GM19025 (cell line): ENCODE results near the gene TDG.

Source experiments
- ATAC-seq: cut with Tn5 transposase; IDR thresholded peaks from one replicate; pipeline ENCODE4 v1.9.1; 2021; ENCODE audit warnings: mild to moderate bottlenecking, low read depth, moderate library complexity; ENCODE audit not compliant: unreplicated experiment

The TDG gene

GRCh38 chr12:103958621-103959020, 7.1 kb upstream of the TDG start:
- no peak for ATAC-seq

DNA sequence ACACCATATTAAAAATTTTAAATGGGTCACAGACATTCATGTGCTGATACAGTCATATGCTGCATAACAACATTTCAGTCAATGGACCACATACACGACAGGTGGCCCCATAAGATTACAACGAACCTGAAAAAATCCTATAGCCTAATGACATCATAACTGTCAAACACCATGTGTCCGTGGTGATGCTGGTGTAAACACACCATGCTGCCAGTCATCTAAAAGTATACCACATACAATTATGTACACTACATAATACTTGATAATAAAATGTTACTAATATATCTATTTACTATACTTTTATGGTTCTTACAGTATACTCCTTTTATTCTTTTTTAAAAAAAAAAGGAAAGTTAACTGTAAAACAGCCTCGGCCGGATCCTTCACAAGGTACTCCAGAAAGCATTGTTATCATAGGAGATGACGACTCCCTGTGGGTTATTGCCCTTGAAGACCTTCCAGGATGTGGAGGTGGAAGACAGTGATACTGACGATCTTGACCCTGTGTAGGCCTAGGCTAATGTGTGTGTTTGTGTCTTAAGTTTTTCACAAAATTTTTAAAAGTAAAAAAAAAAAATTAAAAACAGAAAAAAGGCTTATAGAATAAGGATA, 5.0 kb upstream of the TDG start:
- ATAC-seq: no peak

- no peak for ATAC-seq
Measured at GRCh38 chr12:103962493-103962892, 3.2 kb upstream of the TDG start.

DNA sequence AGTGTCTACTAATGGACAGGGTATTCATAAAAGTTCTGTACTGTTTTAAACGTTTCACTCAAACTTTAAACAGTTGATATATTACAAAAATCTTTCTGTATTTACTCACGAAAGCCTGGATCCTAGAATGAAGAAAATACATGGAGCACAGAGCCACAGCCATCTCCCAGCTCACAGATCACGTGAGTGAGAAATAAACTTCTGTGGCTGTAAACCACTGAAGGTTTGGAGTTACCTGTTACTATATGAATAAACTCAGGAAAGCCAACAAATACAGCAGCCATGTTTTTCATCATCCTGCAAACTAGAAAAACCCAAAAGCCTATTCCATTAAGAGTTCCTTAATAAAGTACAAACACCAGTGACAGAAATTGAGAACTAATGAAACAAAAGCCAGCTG, 867 bp upstream of the TDG start:
- ATAC-seq: no peak

DNA sequence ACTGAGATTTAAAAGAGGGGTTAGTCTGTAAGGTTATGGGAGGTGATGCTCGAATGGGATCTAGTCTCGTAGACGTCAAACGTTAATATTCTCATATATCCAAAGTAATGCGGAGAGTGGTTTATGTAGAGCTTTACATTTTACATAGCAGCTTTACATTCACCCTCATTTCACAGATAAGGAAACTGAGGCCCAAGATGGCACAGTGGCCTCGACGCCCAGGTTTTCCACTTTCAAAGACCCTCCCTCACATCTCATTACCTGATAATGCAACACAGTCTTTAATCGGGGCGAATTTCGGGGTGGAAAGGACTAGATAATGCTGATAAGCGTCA, 450 bp upstream of the TDG start:
- ATAC-seq: no peak

DNA sequence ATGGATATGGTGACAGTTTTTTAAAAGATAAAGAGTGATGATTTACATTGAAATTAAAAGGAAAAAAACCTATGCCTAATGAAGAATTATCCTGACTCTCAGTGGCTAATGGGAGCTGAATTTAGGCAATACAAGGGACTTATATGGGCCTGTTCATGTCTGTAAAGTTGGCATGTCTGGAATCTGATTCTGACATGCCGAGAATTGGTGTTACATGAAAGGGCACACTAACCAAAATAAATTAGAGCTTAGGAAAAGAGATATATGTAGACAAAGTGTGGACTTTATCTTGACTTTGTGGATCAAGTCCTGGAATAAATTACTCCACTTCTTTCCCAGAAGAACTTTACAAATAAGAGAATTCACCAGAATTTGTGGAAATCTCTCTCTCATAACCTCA, 1.1 kb downstream of the TDG start:
- ATAC-seq: no peak

DNA sequence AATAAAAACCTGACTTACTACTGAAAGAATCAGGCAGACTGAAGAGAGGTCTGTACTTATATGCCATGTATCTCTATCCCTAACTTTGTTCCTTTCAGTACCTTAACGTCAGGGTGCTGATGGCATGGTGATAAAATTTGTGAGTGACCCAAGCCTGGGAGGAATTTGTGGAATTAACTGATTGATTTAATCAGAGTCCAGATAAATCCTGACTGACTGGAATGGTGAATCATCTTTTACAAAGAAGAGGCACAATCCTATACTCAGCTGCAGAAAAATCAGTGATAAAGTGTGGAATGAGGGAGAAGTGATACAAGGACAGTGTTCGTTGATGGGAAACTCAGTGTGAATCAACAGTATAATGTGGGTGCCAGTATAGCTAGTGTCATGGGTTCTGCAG, 3.7 kb downstream of the TDG start:
- ATAC-seq: no peak

GRCh38 chr12:103973909-103974308, 8.2 kb downstream of the TDG start:
- no peak for ATAC-seq

DNA sequence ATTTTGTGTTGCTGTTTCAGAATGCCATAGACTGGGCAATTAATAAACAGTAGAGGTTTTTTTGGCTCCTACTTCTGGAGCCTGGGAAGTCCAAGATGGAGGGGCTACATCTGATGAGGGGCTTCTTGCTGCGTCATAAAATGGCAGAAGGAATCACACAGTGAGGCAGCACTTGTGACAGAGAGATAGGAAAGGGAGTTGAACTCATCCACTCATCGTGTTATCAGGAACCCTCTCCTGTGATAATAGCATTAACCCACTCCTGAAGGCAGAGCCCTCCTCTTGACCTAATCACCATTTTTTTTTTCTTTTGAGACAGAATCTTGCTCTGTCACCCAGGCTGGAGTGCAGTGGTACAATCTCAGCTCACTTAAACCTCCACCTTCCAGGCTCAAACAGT, 9.7 kb downstream of the TDG start:
- ATAC-seq: no peak

DNA sequence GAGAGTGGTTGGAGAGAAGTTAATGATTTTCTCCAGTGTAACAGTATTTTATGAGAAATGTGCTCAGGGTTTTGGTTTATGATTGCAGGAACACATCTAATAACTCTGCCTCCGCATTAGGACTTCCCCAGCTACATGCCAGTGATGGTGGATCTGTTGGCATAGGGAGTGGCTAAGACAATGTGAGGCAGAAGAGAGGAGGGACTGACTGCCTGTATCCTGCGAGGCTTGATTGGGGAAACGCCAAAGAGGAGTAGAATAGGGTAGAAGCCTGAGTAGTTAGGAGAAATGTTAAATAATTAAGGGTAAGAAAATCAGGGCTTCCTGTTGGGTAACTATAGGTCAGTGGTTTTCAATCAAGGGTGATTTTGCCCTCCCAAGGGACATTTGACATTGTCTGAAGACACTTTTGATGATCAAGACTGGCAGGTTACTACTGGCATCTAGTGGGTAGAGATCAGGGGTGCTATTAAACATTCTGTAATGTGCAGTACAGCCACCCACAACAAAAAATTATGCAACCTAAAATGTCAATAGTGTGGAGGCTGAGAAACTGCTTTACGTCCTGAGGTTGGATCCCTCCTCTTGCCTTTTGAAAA, 12.8 kb downstream of the TDG start:
- ATAC-seq: no peak

GRCh38 chr12:103986829-103987228, 21.2 kb downstream of the TDG start:
- no peak for ATAC-seq

DNA sequence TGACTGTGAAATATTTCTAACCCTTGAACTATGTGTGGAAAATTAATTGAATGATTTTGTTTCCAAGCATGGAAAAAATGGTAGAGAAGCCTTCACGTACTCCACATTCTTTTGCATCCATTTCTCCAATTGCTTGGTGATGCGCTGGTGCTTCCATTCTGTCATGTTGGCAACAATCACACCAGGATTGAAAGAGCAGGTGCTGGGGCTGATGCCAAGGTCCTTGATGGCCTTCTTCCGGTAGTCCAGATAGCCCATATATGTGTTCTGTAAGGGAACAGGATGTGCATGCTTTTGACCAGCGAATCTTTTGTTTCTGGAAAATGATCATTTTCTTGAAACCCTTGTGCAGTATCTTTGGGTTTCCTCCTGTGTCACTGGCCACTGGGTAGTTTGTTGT, 28.6 kb downstream of the TDG start:
- ATAC-seq: no peak

DNA sequence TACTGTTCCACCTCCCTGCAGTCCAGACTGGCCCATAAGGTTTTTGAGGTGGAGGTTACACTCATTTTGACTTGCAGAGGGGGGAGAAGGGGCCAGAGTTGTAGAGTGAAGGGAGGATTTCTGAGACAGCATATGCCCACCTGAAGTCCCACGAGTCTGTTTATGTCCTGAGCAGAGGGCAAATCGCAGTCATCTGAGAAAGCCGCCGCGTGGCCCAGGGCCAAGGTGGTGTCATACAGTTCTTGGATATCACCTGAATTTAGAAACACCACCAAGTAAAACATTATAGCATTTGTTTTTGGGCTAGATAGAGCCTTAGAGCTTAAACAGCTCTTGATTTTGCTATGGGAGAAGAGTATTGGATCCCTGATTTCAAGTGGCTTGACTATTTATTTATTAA, 30.9 kb downstream of the TDG start:
- ATAC-seq: no peak

DNA sequence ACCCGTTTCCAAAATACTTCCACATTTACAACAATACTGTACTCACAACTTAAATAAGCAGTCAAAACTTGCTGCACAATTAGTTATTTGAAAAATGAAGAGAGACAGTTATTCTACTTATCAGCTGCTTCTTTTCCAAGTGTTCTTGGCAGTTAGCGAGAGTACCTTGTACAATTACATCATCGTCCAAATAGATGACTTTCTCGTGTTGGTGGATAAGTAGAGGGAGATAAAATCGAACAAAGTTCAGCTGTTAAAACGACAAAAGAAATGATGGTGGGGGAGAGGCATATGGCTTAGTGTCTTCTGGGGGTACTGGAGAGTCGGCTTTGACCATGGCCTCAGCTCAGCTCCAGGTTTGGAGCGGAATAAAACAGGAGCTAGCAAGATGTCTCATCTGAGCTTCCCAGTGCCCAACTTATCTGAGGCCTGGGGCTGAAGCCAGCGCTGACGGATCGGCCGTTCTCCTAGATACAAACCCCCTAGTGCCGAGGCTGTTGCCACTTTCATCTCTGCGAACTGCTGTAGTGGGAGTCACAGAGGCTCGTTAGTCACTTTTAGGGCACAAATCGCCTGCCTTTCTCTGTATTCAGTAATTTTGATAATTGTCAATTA, 31.7 kb downstream of the TDG start:
- no peak for ATAC-seq

DNA sequence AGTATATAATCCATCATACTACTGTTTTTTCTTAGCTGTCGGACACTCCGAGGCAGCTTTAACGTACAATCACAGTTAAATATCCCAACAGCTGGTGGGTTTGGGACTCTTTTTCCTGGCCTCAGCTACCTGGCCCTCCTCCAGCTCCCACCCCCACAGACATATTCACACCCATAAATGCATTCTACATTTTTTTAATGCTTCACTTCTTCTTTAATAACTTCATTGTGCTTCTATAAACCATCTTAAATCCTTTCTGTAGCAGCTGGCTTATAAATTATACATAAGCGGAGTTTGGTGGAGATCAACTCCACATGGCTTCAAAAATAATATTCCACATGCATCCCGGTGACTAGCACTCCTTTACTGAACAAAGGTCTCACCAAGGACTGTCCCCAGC, 33.3 kb downstream of the TDG start:
- no peak for ATAC-seq

DNA sequence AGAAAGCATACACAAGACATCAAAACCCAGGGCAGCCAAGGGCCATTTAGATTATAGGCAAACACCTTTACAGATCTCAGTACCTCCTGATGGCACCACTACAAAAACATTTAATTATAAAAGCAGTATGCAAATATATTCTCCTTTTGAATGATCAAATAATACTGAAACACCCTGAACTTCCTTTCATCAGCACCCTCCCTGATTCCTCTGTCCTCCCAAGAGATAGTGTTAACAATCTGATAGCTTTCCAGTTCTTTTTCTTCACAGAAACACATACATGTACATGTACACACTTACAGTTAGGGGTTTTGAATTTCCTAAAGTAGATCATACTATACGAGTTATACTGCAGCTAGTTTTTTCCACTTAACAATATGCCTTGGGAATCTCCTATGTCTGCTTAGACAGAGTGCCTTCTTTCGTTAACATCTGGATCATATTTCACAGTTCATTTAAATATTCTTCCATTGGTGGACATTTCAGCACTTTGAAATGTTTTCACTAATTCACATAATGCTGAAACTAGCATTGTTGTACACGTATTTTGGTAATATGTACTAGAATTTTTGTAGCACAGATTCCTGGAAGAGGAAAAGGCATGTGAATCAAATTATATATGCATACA, 35.2 kb downstream of the TDG start:
- no peak for ATAC-seq

GRCh38 chr12:104002686-104003085, 37.0 kb downstream of the TDG start:
- ATAC-seq: no peak

DNA sequence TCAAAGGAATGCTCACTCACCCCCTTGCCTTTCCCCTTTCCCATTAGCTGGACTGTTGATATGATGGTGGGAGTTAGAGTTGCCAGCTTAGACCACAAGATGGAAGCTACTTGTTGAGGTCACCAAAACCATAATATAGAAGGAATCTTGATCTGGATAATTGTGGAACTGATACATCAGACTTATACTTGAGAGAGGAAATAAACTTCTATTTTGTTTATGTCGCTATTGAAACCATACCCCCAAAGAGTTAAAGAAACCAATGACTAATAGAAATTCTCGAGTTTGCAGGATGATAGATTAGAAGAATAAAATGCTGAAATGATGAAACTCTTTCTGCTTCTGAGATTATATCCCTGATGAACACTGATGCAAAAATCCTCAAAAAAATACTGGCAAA, 37.9 kb downstream of the TDG start:
- no peak for ATAC-seq

DNA sequence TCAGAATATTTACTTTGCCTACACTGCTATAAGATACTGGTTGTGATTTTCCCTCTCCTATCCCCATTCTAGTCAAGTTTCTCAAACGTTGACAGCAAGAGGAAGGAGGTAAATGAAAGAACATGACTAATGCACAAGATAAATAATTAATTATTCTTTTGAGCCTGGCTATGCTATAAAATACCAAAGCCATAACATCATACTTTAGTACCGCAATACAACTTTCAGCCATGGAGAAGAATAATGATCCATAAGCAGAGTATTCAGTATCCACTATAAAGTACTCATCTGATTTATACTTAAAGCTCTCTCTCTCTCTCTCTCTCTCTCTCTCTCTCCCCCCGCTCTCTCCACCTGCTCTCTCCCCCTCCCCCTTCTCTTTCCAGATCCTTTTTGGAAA, 41.3 kb downstream of the TDG start:
- ATAC-seq: no peak

DNA sequence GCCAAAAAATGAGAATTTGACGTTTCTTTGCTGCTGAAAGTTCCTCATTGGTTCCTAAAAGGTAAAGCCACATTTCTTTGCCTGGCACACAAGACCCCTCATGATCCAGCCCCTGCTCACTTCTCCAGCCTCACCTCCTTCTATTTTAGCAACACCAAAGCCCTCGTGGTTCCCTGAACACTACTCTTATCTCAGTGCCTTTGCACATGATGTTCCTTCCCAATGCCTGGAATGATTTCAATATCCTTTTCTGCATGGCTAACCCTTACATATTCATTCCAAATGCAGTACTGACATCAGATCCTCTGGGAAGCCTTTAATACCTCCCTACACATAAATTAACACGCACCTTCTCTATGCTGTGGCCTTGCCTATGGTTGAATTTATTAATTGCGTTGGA, 44.4 kb downstream of the TDG start:
- ATAC-seq: no peak

- no peak for ATAC-seq
Measured at GRCh38 chr12:104010606-104011169, 45.0 kb downstream of the TDG start.

- ATAC-seq: no peak
Measured at GRCh38 chr12:104011253-104011652, 45.6 kb downstream of the TDG start.
